Neural cell (in vitro differentiated cells): ENCODE data around the gene RSPRY1. TPM values are rescaled to one million over a fixed set of nuclear protein-coding genes. Genes with fewer than 3 reads are reported as not detected.

Experiments
- H2AFZ ChIP-seq: fragments of 200-600, 300-800 bp; sonication (generic), shearing (Covaris generic); 2 replicates; pipeline ENCODE4 v1.6.0; 2014; ENCODE audit warnings: low read depth, mild to moderate bottlenecking, antibody characterized with exemption, low read length, moderate library complexity
- H3F3A ChIP-seq: fragments of 200-600 bp; shearing (Covaris generic); 2 replicates; pipeline ENCODE4 v1.6.1; 2016; ENCODE audit warnings: mild to moderate bottlenecking, moderate library complexity, mixed read lengths, antibody characterized with exemption, low read length; ENCODE audit not compliant: insufficient read depth, poor library complexity, severe bottlenecking
- H3K27ac ChIP-seq: fragments of 200-600, 300-800 bp; sonication (generic), shearing (Covaris generic); 2 replicates; pipeline ENCODE4 v1.5.1; 2014; ENCODE audit warnings: mild to moderate bottlenecking, low read length, moderate library complexity
- H3K27me3 ChIP-seq: fragments of 300-800, 200-600 bp; sonication (generic), shearing (Covaris generic); 2 replicates; pipeline ENCODE4 v1.6.0; 2014; ENCODE audit warnings: mild to moderate bottlenecking, low read depth, low read length, moderate library complexity; ENCODE audit not compliant: insufficient read depth
- H3K36me3 ChIP-seq: fragments of 300-800, 200-600 bp; sonication (generic), shearing (Covaris generic); 2 replicates; pipeline ENCODE4 v1.5.1; 2014; ENCODE audit warnings: mild to moderate bottlenecking, antibody characterized with exemption, low read length, moderate library complexity; ENCODE audit not compliant: insufficient read depth
- H3K4me2 ChIP-seq: fragments of 300-800, 200-600 bp; sonication (generic), shearing (Covaris generic); 2 replicates; pipeline ENCODE4 v1.6.0; 2014; ENCODE audit warnings: mild to moderate bottlenecking, low read length
- H3K4me3 ChIP-seq: fragments of 300-800, 200-600 bp; sonication (generic), shearing (Covaris generic); 2 replicates; pipeline ENCODE4 v1.5.1; 2014; ENCODE audit warnings: mild to moderate bottlenecking, low read length, moderate library complexity
- H3K79me2 ChIP-seq: fragments of 200-600 bp; shearing (Covaris generic); replicated peaks from 2 replicates; pipeline ENCODE4 v1.6.0; 2014; ENCODE audit warnings: mild to moderate bottlenecking, low read length, moderate library complexity; ENCODE audit not compliant: insufficient read depth
- H3K9ac ChIP-seq: fragments of 300-800, 200-600 bp; sonication (generic), shearing (Covaris generic); 2 replicates; pipeline ENCODE4 v1.6.1; 2016; ENCODE audit warnings: mild to moderate bottlenecking, low read length, mixed read lengths
- H3K9me2 ChIP-seq: fragments of 200-600 bp; shearing (Covaris generic); 2 replicates; pipeline ENCODE4 v1.6.1; 2016; ENCODE audit warnings: mild to moderate bottlenecking, low read length, mixed read lengths; ENCODE audit not compliant: insufficient read depth
- H3K9me3 ChIP-seq: fragments of 200-600, 300-800 bp; sonication (generic), shearing (Covaris generic); 2 replicates; pipeline ENCODE4 v1.6.1; 2016; ENCODE audit warnings: mild to moderate bottlenecking, mixed run types, low read length, moderate library complexity, mixed read lengths
- H4K20me1 ChIP-seq: fragments of 200-600 bp; shearing (Covaris generic); 2 replicates; pipeline ENCODE4 v1.6.1; 2016; ENCODE audit warnings: mild to moderate bottlenecking, mixed run types; ENCODE audit not compliant: insufficient read depth
- EP300 ChIP-seq: fragments of 450-650 bp; conservative IDR thresholded peaks from 2 replicates; pipeline ENCODE4 v1.6.1; 2014; ENCODE audit warnings: antibody characterized with exemption, mild to moderate bottlenecking, moderate library complexity; ENCODE audit not compliant: poor library complexity, severe bottlenecking
- EZH2 ChIP-seq: fragments of 200-600, 300-800 bp; shearing (Covaris generic), sonication (generic); IDR thresholded peaks from 2 replicates; pipeline ENCODE4 v1.6.1; 2014; ENCODE audit warnings: antibody characterized with exemption, low read length, borderline replicate concordance, mild to moderate bottlenecking; ENCODE audit not compliant: insufficient read depth, poor library complexity, severe bottlenecking
- MXI1 ChIP-seq: fragments of 450-650 bp; conservative IDR thresholded peaks from 2 replicates; pipeline ENCODE4 v1.6.1; 2014; ENCODE audit warnings: antibody characterized with exemption, mild to moderate bottlenecking; ENCODE audit not compliant: poor library complexity, severe bottlenecking
- POLR2AphosphoS5 ChIP-seq: IDR thresholded peaks from 2 replicates; pipeline ENCODE4 v1.6.1; 2012
- RAD21 ChIP-seq: fragments of 450-650 bp; conservative IDR thresholded peaks from 2 replicates; pipeline ENCODE4 v1.6.1; 2014; ENCODE audit warnings: antibody characterized with exemption, mild to moderate bottlenecking, moderate library complexity
- SMC3 ChIP-seq: fragments of 450-650 bp; conservative IDR thresholded peaks from 2 replicates; pipeline ENCODE4 v1.6.1; 2014; ENCODE audit warnings: antibody characterized with exemption, mild to moderate bottlenecking, moderate library complexity; ENCODE audit not compliant: poor library complexity
- TAF1 ChIP-seq: IDR thresholded peaks from 2 replicates; pipeline ENCODE4 v1.6.1; 2012; ENCODE audit warnings: low read depth
- polyA plus RNA-seq: library from polyadenylated mRNA; depleted of rRNA; stranded (reverse); fragments of >200 nt; gene quantifications from 2 replicates; pipeline ENCODE4 v1.2.3, GENCODE V29; 2014
- TF ChIP-seq, protein P1 (sequence below): IDR thresholded peaks from 2 replicates; pipeline ENCODE4 v1.6.1; 2012; ENCODE audit warnings: borderline replicate concordance
- TF ChIP-seq, protein P2 (sequence below): fragments of 450-650 bp; IDR thresholded peaks from 2 replicates; pipeline ENCODE4 v1.5.1; 2014; ENCODE audit warnings: antibody characterized with exemption, mild to moderate bottlenecking, moderate library complexity; ENCODE audit not compliant: poor library complexity, severe bottlenecking

The RSPRY1 gene
- polyA plus RNA-seq, 1 donor from 2014 or later: 62.0 TPM

DNA sequence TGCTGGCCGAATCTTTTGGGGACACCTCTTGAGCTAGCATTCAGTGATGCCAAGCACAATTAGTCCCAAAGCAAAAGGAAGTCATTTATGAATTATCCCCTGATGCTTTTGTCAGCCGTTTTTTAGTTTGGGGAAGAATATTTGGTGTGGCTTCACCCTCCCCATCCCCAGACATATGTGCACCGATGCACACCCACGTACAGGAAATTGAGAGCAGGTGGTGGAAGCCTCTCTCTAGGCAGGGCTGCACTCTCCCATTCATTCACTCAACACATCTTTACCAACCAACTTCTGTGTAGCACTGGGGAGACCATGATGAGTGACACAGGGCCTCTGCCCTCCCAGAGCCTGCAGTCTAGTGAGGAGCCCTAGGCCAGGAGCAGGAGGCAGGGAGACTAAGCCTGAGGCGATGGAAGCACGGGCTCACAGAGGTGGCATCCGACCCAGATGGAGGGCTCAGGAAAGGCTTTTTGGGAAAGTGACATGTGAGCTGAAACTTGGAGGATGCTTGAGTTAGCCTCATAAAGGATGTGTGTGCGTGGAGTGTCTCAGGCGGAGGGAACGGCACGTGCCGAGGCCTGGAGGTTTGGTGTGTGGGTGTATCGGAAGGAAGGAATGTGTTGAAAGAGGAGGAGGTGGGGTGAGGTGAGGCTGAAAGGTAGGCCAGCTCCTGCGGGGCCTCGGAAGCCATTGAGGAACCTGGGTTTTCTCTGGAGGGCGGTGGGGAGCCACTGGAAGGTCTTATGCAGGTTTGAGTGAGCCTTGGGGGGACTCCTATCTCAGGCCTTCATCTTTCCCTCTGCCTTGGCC lies 44.1 kb upstream of the RSPRY1 start (continued):
- TF ChIP-seq TAF1: no peak
- TF ChIP-seq SMC3: no peak
- no peak for TF ChIP-seq EP300

DNA sequence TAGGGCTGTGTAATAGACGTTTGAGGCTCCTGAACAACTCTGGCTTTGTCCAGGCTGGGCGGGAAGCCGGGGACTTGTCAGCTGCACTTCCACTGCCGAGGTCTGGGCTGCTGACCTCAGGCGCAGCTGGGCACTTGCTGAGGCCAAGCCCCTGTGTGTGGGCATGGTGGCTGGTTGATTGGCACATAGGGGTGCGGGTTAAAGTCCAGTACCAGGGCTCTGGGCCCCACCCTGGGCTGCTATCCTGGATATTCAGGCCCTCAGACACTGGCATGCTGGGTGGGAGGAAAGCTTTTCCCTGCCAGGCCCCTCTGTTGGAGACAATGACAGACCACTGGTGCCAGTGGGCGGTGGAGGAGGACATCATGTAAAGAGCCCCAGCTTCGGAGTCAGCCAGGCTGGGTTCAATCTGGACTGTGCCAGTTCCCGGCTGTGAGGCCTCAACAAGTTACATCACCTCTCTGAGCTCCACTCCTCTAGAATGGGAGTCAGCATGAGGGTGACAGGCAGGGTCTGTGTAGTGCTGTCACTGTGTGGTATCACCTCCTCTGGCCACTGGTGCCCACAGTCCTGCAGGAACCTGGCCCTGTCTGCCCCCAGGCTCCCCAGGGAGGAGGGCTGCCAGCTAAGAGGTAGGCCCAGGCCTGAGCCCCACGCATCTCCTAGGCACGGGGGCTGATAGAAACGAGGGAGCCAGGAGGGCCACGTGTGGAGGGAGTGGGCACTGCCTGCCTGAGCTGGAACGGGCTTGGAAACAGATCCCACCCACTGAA lies 42.8 kb upstream of the RSPRY1 start:
- Histone ChIP-seq H3K36me3 (no peaks in the 10 kb centered on the region), H3K9me3 (no peaks in the 10 kb centered on the region), H3K27me3 (no peaks in the 10 kb centered on the region), H3K4me3 (no peak overlapping the region), H4K20me1 (no peaks in the 10 kb centered on the region), H3K9me2 (no peaks in the 10 kb centered on the region), H2AFZ (no peak overlapping the region), H3K79me2 (no peaks in the 10 kb centered on the region), H3K9ac (no peak overlapping the region), H3K4me2 (no peak overlapping the region), H3K27ac (no peak overlapping the region), H3F3A (no peaks in the 10 kb centered on the region)
- TF ChIP-seq, protein P1, sequence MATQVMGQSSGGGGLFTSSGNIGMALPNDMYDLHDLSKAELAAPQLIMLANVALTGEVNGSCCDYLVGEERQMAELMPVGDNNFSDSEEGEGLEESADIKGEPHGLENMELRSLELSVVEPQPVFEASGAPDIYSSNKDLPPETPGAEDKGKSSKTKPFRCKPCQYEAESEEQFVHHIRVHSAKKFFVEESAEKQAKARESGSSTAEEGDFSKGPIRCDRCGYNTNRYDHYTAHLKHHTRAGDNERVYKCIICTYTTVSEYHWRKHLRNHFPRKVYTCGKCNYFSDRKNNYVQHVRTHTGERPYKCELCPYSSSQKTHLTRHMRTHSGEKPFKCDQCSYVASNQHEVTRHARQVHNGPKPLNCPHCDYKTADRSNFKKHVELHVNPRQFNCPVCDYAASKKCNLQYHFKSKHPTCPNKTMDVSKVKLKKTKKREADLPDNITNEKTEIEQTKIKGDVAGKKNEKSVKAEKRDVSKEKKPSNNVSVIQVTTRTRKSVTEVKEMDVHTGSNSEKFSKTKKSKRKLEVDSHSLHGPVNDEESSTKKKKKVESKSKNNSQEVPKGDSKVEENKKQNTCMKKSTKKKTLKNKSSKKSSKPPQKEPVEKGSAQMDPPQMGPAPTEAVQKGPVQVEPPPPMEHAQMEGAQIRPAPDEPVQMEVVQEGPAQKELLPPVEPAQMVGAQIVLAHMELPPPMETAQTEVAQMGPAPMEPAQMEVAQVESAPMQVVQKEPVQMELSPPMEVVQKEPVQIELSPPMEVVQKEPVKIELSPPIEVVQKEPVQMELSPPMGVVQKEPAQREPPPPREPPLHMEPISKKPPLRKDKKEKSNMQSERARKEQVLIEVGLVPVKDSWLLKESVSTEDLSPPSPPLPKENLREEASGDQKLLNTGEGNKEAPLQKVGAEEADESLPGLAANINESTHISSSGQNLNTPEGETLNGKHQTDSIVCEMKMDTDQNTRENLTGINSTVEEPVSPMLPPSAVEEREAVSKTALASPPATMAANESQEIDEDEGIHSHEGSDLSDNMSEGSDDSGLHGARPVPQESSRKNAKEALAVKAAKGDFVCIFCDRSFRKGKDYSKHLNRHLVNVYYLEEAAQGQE: no peak
- TF ChIP-seq SMC3 (no peak), EP300 (no peak), POLR2AphosphoS5 (no peak), RAD21 (no peak), TAF1 (no peak), EZH2 (no peak), MXI1 (no peak)
- TF ChIP-seq, protein P2, sequence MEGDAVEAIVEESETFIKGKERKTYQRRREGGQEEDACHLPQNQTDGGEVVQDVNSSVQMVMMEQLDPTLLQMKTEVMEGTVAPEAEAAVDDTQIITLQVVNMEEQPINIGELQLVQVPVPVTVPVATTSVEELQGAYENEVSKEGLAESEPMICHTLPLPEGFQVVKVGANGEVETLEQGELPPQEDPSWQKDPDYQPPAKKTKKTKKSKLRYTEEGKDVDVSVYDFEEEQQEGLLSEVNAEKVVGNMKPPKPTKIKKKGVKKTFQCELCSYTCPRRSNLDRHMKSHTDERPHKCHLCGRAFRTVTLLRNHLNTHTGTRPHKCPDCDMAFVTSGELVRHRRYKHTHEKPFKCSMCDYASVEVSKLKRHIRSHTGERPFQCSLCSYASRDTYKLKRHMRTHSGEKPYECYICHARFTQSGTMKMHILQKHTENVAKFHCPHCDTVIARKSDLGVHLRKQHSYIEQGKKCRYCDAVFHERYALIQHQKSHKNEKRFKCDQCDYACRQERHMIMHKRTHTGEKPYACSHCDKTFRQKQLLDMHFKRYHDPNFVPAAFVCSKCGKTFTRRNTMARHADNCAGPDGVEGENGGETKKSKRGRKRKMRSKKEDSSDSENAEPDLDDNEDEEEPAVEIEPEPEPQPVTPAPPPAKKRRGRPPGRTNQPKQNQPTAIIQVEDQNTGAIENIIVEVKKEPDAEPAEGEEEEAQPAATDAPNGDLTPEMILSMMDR: no peak

DNA sequence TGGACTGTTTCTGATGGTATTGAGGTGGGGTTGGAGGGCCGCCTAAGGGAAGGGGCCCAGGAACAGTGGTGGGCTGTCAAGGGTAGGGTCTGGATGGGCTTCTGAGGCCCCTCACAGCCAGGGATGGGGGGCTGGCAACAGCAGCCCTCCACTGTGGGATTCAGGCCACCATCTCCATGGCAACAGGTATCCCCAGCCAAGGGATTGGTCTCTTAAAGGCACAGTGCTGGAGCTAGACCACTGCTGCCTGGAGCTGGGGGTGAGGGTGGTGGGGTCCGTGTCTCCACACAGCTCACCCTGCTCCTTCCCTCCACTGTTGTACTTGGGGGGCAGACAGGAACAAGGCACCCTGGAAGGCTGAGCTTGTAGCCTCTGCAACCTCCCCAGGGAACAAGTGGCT lies 42.1 kb upstream of the RSPRY1 start:
- H3K4me3 ChIP-seq: no peak overlapping the region
- no peaks in the 10 kb centered on the region for H3K36me3 ChIP-seq
- no peak overlapping the region for H3K27ac ChIP-seq
- no peaks in the 10 kb centered on the region for H3F3A ChIP-seq
- H3K4me2 ChIP-seq: no peak overlapping the region
- H3K27me3 ChIP-seq: no peaks in the 10 kb centered on the region
- no peak for TF ChIP-seq SMC3
- TF ChIP-seq EZH2: no peak
- no peak for TF ChIP-seq POLR2AphosphoS5
- TF ChIP-seq, protein P2: no peak
- no peak for TF ChIP-seq MXI1
- no peak for TF ChIP-seq EP300
- TF ChIP-seq, protein P1: no peak
- TF ChIP-seq RAD21: no peak
- TF ChIP-seq TAF1: no peak
- H3K79me2 ChIP-seq: no peaks in the 10 kb centered on the region
- H3K9ac ChIP-seq: no peak overlapping the region
- H3K9me2 ChIP-seq: no peaks in the 10 kb centered on the region
- no peaks in the 10 kb centered on the region for H3K9me3 ChIP-seq
- no peaks in the 10 kb centered on the region for H4K20me1 ChIP-seq
- no peak overlapping the region for H2AFZ ChIP-seq
